Cardiac muscle cell (in vitro differentiated cells and primary cell): ENCODE results near the gene PCDHGC4. TPM values are rescaled to one million over a fixed set of nuclear protein-coding genes. Genes with fewer than 3 reads are reported as not detected.

Experiments
- DNase-seq, 2 donors: peaks; one replicate each; pipeline versions ENCODE4 v3.0.0 to v3.0.0-alpha.2; 2010 to 2017; ENCODE audit warnings: low read depth in 1 of 2, low spot score in 1 of 2
- H3K27ac ChIP-seq: fragments of 200-600 bp; sonication (generic); 2 replicates; pipeline ENCODE4 v1.5.1; 2016
- H3K27me3 ChIP-seq: fragments of 200-600 bp; sonication (generic); 2 replicates; pipeline ENCODE4 v1.6.0; 2016; ENCODE audit warnings: control low read depth
- H3K36me3 ChIP-seq: fragments of 200-600 bp; sonication (generic); 2 replicates; pipeline ENCODE4 v1.5.1; 2016; ENCODE audit warnings: control low read depth
- H3K4me1 ChIP-seq: fragments of 200-600 bp; sonication (generic); 2 replicates; pipeline ENCODE4 v1.8.1; 2017; ENCODE audit warnings: low read depth, mild to moderate bottlenecking, mixed run types
- H3K4me3 ChIP-seq: fragments of 200-600 bp; sonication (generic); 2 replicates; pipeline ENCODE4 v1.5.1; 2016; ENCODE audit warnings: mild to moderate bottlenecking
- H3K9me3 ChIP-seq: fragments of 200-600 bp; sonication (generic); 2 replicates; pipeline ENCODE4 v1.5.1; 2017; ENCODE audit warnings: low read depth, mild to moderate bottlenecking, control low read depth
- polyA plus RNA-seq: library from polyadenylated mRNA; unstranded; fragments of >200 nt; fragmentation: Nextera tagmentation; extraction: Ambion mirVana; gene quantifications from 2 replicates; pipeline ENCODE4 v1.2.1, GENCODE V29; 2016
- total RNA-seq: library from RNA; depleted of rRNA; stranded (reverse); fragments of >200 nt; gene quantifications from 2 replicates; pipeline ENCODE4 v1.2.3, GENCODE V29; 2016
- TF ChIP-seq, protein P1 (sequence below): IDR thresholded peaks from 2 replicates; pipeline ENCODE4 v1.5.1; 2012; ENCODE audit warnings: low read depth, mild to moderate bottlenecking, low read length

The PCDHGC4 gene
- total and polyA plus RNA-seq, 2 experiments from 2014 or later: 0.84 to 7.9 TPM

- Histone ChIP-seq H3K9me3 (no peaks in the 10 kb centered on the region), H3K4me1 (peaks cover 20% of the 10 kb centered on the region), H3K27ac (no peak overlapping the region), H3K27me3 (no peaks in the 10 kb centered on the region), H3K36me3 (no peaks in the 10 kb centered on the region), H3K4me3 (no peak overlapping the region)
- DNase-seq: no peak
- TF ChIP-seq, protein P1, sequence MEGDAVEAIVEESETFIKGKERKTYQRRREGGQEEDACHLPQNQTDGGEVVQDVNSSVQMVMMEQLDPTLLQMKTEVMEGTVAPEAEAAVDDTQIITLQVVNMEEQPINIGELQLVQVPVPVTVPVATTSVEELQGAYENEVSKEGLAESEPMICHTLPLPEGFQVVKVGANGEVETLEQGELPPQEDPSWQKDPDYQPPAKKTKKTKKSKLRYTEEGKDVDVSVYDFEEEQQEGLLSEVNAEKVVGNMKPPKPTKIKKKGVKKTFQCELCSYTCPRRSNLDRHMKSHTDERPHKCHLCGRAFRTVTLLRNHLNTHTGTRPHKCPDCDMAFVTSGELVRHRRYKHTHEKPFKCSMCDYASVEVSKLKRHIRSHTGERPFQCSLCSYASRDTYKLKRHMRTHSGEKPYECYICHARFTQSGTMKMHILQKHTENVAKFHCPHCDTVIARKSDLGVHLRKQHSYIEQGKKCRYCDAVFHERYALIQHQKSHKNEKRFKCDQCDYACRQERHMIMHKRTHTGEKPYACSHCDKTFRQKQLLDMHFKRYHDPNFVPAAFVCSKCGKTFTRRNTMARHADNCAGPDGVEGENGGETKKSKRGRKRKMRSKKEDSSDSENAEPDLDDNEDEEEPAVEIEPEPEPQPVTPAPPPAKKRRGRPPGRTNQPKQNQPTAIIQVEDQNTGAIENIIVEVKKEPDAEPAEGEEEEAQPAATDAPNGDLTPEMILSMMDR: no peak
Measured at GRCh38 chr5:141510850-141511601, 26.2 kb downstream of the PCDHGC4 start.

DNA sequence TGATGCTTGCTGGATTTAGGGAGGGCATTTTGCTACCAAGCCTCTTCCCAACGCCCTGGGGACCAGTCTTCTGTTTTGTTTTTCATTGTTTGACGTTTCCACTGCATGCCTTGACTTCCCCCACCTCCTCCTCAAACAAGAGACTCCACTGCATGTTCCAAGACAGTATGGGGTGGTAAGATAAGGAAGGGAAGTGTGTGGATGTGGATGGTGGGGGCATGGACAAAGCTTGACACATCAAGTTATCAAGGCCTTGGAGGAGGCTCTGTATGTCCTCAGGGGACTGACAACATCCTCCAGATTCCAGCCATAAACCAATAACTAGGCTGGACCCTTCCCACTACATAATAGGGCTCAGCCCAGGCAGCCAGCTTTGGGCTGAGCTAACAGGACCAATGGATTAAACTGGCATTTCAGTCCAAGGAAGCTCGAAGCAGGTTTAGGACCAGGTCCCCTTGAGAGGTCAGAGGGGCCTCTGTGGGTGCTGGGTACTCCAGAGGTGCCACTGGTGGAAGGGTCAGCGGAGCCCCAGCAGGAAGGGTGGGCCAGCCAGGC is 27.0 kb downstream of the PCDHGC4 start:
- H3K36me3 ChIP-seq: no peaks in the 10 kb centered on the region
- no peaks in the 10 kb centered on the region for H3K27me3 ChIP-seq
- no peak overlapping the region for H3K27ac ChIP-seq
- H3K4me3 ChIP-seq: no peak overlapping the region
- TF ChIP-seq, protein P1: no peak
- peaks cover 20% of the 10 kb centered on the region for H3K4me1 ChIP-seq
- no peak for DNase-seq
- H3K9me3 ChIP-seq: no peaks in the 10 kb centered on the region

GRCh38 chr5:141512390-141512910 is 27.6 kb downstream of the PCDHGC4 start:
- Histone ChIP-seq H3K4me3 (peak overlapping the region; percentile 47), H3K9me3 (no peaks in the 10 kb centered on the region), H3K27me3 (no peaks in the 10 kb centered on the region), H3K4me1 (peaks cover 20% of the 10 kb centered on the region), H3K36me3 (no peaks in the 10 kb centered on the region), H3K27ac (no peak overlapping the region)
- DNase-seq: peak; percentile 71 to 85
- TF ChIP-seq, protein P1: peak; percentile 84

GRCh38 chr5:141512911-141513626 is 28.2 kb downstream of the PCDHGC4 start:
- H3K36me3 ChIP-seq: no peaks in the 10 kb centered on the region
- H3K27ac ChIP-seq: peak overlapping the region; percentile 76
- peaks cover 15% of the 10 kb centered on the region for H3K4me1 ChIP-seq
- peak; percentile 54 to 62 for DNase-seq
- H3K9me3 ChIP-seq: no peaks in the 10 kb centered on the region
- TF ChIP-seq, protein P1: no peak
- H3K27me3 ChIP-seq: no peaks in the 10 kb centered on the region
- H3K4me3 ChIP-seq: peak overlapping the region; percentile 47

GRCh38 chr5:141513627-141514329 is 28.9 kb downstream of the PCDHGC4 start:
- DNase-seq: peak; percentile 74 to 90
- no peaks in the 10 kb centered on the region for H3K36me3 ChIP-seq

More at GRCh38 chr5:141513627-141514329, 28.9 kb downstream of the PCDHGC4 start:
- no peaks in the 10 kb centered on the region for H3K9me3 ChIP-seq
- no peaks in the 10 kb centered on the region for H3K27me3 ChIP-seq
- H3K4me3 ChIP-seq: peak overlapping the region; percentile 47
- peaks cover 9% of the 10 kb centered on the region for H3K4me1 ChIP-seq
- TF ChIP-seq, protein P1: no peak
- peak overlapping the region; percentile 76 for H3K27ac ChIP-seq
